Measurements from ENCODE around the gene PRKAG3. TPM values are rescaled to one million over a fixed set of nuclear protein-coding genes. Genes with fewer than 3 reads are reported as not detected.

Gene PRKAG3
- not detected in 2 replicates for total RNA-seq (2014; rRNA removed; shearing (Covaris generic))

- DNase-seq (ENCODE audit: low spot score), result no peak
Measured at GRCh38 chr2:218831378-218831990, at the start of gene PRKAG3. PRKAG3 (minus strand) TSS chr2:218831803.

- peak; percentile 33 for DNase-seq (ENCODE audit: low spot score)
Measured at GRCh38 chr2:218880859-218881594, 49.4 kb upstream of the PRKAG3 start.

- peak; percentile 60 for DNase-seq (ENCODE audit: low spot score)
Measured at GRCh38 chr2:218880102-218880858, 48.7 kb upstream of the PRKAG3 start, which contains the start of gene WNT10A. WNT10A (plus strand) TSS chr2:218880852; CDS start chr2:218880996, 144 bp downstream.

- DNase-seq (ENCODE audit: low spot score), result no peak
Measured at GRCh38 chr2:218879776-218880101, 48.1 kb upstream of the PRKAG3 start.

GRCh38 chr2:218878926-218879761 is 47.5 kb upstream of the PRKAG3 start:
- no peak for DNase-seq (ENCODE audit: low spot score)

- no peak for DNase-seq (ENCODE audit: low spot score)
Measured at GRCh38 chr2:218878486-218878885, 46.9 kb upstream of the PRKAG3 start.

GRCh38 chr2:218877891-218878290 is 46.3 kb upstream of the PRKAG3 start:
- no peak for DNase-seq (ENCODE audit: low spot score)

GRCh38 chr2:218877331-218877730 is 45.7 kb upstream of the PRKAG3 start:
- no peak for DNase-seq (ENCODE audit: low spot score)

- DNase-seq (ENCODE audit: low spot score), result peak; percentile 95
Measured at GRCh38 chr2:218876562-218877219, 45.1 kb upstream of the PRKAG3 start.

- DNase-seq (ENCODE audit: low spot score), result no peak
Measured at GRCh38 chr2:218875692-218876246, 44.2 kb upstream of the PRKAG3 start.

GRCh38 chr2:218873359-218874194 is 42.0 kb upstream of the PRKAG3 start:
- DNase-seq (ENCODE audit: low spot score), result no peak

GRCh38 chr2:218872645-218873358 is 41.2 kb upstream of the PRKAG3 start:
- no peak for DNase-seq (ENCODE audit: low spot score)

GRCh38 chr2:218871345-218872302 is 40.0 kb upstream of the PRKAG3 start:
- DNase-seq (ENCODE audit: low spot score), result no peak

- no peak for DNase-seq (ENCODE audit: low spot score)
Measured at GRCh38 chr2:218870984-218871344, 39.4 kb upstream of the PRKAG3 start.

GRCh38 chr2:218869064-218869463 is 37.5 kb upstream of the PRKAG3 start:
- no peak for DNase-seq (ENCODE audit: low spot score)

GRCh38 chr2:218867900-218868299 is 36.3 kb upstream of the PRKAG3 start:
- no peak for DNase-seq (ENCODE audit: low spot score)

GRCh38 chr2:218865999-218866398 is 34.4 kb upstream of the PRKAG3 start:
- no peak for DNase-seq (ENCODE audit: low spot score)

- DNase-seq (ENCODE audit: low spot score), result no peak
Measured at GRCh38 chr2:218865396-218865795, 33.8 kb upstream of the PRKAG3 start.

Measured in HT-29 (cell line).